HepG2 (cell line): Measurements from ENCODE around the gene USP35. TPM values are rescaled to one million over a fixed set of nuclear protein-coding genes. Genes with fewer than 3 reads are reported as not detected.
A peak's percentile ranks its signal among the peaks of the same experiment; 100 is the strongest.

Source experiments
- ATF1 ChIP-seq: IDR thresholded peaks from 2 replicates; pipeline ENCODE4 v1.6.1; 2016; ENCODE audit warnings: mild to moderate bottlenecking, control low read depth
- GLI4 ChIP-seq: sonication (generic); formaldehyde crosslinking; IDR thresholded peaks from 2 replicates; pipeline ENCODE4 v1.5.1; 2020; ENCODE audit warnings: missing genetic modification reagents, mild to moderate bottlenecking, moderate library complexity, borderline replicate concordance
- KLF15 ChIP-seq: sonication (generic); formaldehyde crosslinking; IDR thresholded peaks from 2 replicates; pipeline ENCODE4 v1.8.1; 2023; ENCODE audit warnings: borderline replicate concordance, mild to moderate bottlenecking, inconsistent platforms, missing genetic modification reagents, mixed read lengths
- NCOA5 ChIP-seq: sonication (generic); formaldehyde crosslinking; IDR thresholded peaks from 2 replicates; pipeline ENCODE4 v1.4.0; 2020; ENCODE audit warnings: missing genetic modification reagents
- TBP ChIP-seq: sonication (generic); formaldehyde crosslinking; IDR thresholded peaks from 2 replicates; pipeline ENCODE4 v1.5.0; 2020; ENCODE audit warnings: missing genetic modification reagents
- ZFP82 ChIP-seq: sonication (generic); formaldehyde crosslinking; IDR thresholded peaks from 2 replicates; pipeline ENCODE4 v1.5.1; 2020; ENCODE audit warnings: mild to moderate bottlenecking, missing genetic modification reagents, borderline replicate concordance
- ZMYM4 ChIP-seq: sonication (generic); formaldehyde crosslinking; IDR thresholded peaks from 2 replicates; pipeline ENCODE4 v1.8.1; 2023; ENCODE audit warnings: mild to moderate bottlenecking, missing genetic modification reagents
- ZNF143 ChIP-seq: sonication (generic); formaldehyde crosslinking; IDR thresholded peaks from 2 replicates; pipeline ENCODE4 v1.4.0; 2020; ENCODE audit warnings: missing genetic modification reagents
- ZNF296 ChIP-seq: sonication (generic); formaldehyde crosslinking; conservative IDR thresholded peaks from 2 replicates; pipeline ENCODE4 v1.5.0; 2020; ENCODE audit warnings: mild to moderate bottlenecking, missing genetic modification reagents
- ZNF34 ChIP-seq: sonication (generic); formaldehyde crosslinking; IDR thresholded peaks from 2 replicates; pipeline ENCODE4 v1.4.0; 2020; ENCODE audit warnings: mild to moderate bottlenecking, missing genetic modification reagents, borderline replicate concordance
- ZNF556 ChIP-seq: sonication (generic); formaldehyde crosslinking; IDR thresholded peaks from 2 replicates; pipeline ENCODE4 v1.4.0; 2020; ENCODE audit warnings: mild to moderate bottlenecking, missing genetic modification reagents, borderline replicate concordance
- polyA plus RNA-seq, 8 experiments: library from polyadenylated mRNA; depleted of rRNA in 3 of 8; stranded (reverse) in 7 of 8; unstranded in 1 of 8; fragments of >200 nt; fragmentation: Illumina TruSeq in 4 of 8; extraction: Trizol in 4 of 8; gene quantifications; 2 replicates each; pipeline versions ENCODE4 v1.2.1 to v1.2.3, GENCODE V29; 2011 to 2016; ENCODE audit warnings: low read depth in 4 of 8, missing spikeins in 1 of 8, mixed read lengths in 1 of 8; ENCODE audit not compliant: insufficient read depth in 1 of 8
- total RNA-seq, 5 experiments: library from RNA; depleted of rRNA; stranded (reverse); fragments of >200 nt; fragmentation: Illumina TruSeq; extraction: Trizol; gene quantifications; 2 replicates each; pipeline ENCODE4 v1.2.3, GENCODE V29; 2016; ENCODE audit warnings: low read depth in 1 of 5
- TF ChIP-seq, protein P1 (sequence below): IDR thresholded peaks from 2 replicates; pipeline ENCODE4 v1.6.1; 2016; ENCODE audit warnings: missing genetic modification reagents, missing compliant biosample characterization
- TF ChIP-seq, protein P2 (sequence below): sonication (generic); formaldehyde crosslinking; IDR thresholded peaks from 2 replicates; pipeline ENCODE4 v1.5.0; 2020; ENCODE audit warnings: mild to moderate bottlenecking, missing genetic modification reagents
- TF ChIP-seq, protein P3 (sequence below): sonication (generic); formaldehyde crosslinking; IDR thresholded peaks from 2 replicates; pipeline ENCODE4 v1.4.0; 2020; ENCODE audit warnings: missing genetic modification reagents, borderline replicate concordance
- TF ChIP-seq, protein P4 (sequence below): sonication (generic); formaldehyde crosslinking; IDR thresholded peaks from 2 replicates; pipeline ENCODE4 v1.5.0; 2020; ENCODE audit warnings: missing genetic modification reagents
- TF ChIP-seq, protein P5 (sequence below): sonication (generic); formaldehyde crosslinking; IDR thresholded peaks from 2 replicates; pipeline ENCODE4 v1.9.0; 2021; ENCODE audit warnings: missing genetic modification reagents, mild to moderate bottlenecking, borderline replicate concordance
- TF ChIP-seq, protein P6 (sequence below): sonication (generic); formaldehyde crosslinking; IDR thresholded peaks from 2 replicates; pipeline ENCODE4 v1.8.0; 2022; ENCODE audit warnings: missing genetic modification reagents, low read depth, mild to moderate bottlenecking, borderline replicate concordance

Gene USP35
- total and polyA plus RNA-seq, 2 of the 13 experiments (the other 11 are each of a cell fraction or from before 2014, with no cell fraction given), result 4.6 to 7.7 TPM

DNA sequence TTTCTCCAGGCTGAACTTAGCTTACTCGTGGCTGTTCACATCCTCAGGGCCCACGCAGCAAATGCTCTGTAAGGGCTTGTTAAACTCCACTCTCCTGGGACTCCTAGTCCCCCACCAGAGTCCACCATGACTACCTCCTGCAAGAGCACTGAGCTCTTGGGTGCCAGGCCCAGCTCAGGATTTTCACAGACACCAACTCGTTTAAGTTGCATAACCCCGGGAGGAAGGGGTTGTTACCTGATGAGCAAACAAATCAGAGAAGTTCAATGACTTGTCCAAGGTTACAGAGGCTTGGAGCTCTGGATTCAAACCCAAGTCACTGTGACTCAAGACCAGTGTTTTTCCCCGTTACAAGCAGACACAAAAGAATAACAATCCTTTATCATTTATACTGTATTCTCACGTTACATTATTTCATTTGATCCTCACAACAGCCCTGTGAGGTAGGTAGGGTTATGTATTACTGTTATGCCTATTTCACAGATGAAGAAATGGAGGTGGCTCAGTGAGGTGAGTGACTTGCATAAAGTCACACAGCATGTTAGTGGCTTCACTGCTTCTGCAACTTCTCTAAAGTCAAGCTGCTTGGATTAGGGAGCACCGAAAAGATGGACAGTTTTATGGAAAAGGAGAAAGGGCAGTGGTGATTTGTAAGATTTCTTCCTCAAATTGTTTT, 17.7 kb upstream of the USP35 start (continued):
- TF ChIP-seq, protein P1, sequence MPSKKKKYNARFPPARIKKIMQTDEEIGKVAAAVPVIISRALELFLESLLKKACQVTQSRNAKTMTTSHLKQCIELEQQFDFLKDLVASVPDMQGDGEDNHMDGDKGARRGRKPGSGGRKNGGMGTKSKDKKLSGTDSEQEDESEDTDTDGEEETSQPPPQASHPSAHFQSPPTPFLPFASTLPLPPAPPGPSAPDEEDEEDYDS, result no peak
- TF ChIP-seq ZNF143 (CRISPR knock-in tag) (peak; percentile 35), ZNF296 (CRISPR knock-in tag) (no peak), ATF1 (CRISPR knock-in tag) (no peak), TBP (no peak), GLI4 (CRISPR knock-in tag) (no peak), NCOA5 (CRISPR knock-in tag) (no peak), ZNF34 (CRISPR knock-in tag) (no peak), ZNF556 (CRISPR knock-in tag) (no peak), ZMYM4 (peak; percentile 56; the same call in 1 of the 2 replicates), KLF15 (CRISPR knock-in tag) (no peak), ZFP82 (CRISPR knock-in tag) (peak; percentile 41; the same call in 1 of the 2 replicates)
- TF ChIP-seq, protein P2, sequence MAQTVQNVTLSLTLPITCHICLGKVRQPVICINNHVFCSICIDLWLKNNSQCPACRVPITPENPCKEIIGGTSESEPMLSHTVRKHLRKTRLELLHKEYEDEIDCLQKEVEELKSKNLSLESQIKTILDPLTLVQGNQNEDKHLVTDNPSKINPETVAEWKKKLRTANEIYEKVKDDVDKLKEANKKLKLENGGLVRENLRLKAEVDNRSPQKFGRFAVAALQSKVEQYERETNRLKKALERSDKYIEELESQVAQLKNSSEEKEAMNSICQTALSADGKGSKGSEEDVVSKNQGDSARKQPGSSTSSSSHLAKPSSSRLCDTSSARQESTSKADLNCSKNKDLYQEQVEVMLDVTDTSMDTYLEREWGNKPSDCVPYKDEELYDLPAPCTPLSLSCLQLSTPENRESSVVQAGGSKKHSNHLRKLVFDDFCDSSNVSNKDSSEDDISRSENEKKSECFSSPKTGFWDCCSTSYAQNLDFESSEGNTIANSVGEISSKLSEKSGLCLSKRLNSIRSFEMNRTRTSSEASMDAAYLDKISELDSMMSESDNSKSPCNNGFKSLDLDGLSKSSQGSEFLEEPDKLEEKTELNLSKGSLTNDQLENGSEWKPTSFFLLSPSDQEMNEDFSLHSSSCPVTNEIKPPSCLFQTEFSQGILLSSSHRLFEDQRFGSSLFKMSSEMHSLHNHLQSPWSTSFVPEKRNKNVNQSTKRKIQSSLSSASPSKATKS (CRISPR knock-in tag), result no peak
- TF ChIP-seq, protein P3, sequence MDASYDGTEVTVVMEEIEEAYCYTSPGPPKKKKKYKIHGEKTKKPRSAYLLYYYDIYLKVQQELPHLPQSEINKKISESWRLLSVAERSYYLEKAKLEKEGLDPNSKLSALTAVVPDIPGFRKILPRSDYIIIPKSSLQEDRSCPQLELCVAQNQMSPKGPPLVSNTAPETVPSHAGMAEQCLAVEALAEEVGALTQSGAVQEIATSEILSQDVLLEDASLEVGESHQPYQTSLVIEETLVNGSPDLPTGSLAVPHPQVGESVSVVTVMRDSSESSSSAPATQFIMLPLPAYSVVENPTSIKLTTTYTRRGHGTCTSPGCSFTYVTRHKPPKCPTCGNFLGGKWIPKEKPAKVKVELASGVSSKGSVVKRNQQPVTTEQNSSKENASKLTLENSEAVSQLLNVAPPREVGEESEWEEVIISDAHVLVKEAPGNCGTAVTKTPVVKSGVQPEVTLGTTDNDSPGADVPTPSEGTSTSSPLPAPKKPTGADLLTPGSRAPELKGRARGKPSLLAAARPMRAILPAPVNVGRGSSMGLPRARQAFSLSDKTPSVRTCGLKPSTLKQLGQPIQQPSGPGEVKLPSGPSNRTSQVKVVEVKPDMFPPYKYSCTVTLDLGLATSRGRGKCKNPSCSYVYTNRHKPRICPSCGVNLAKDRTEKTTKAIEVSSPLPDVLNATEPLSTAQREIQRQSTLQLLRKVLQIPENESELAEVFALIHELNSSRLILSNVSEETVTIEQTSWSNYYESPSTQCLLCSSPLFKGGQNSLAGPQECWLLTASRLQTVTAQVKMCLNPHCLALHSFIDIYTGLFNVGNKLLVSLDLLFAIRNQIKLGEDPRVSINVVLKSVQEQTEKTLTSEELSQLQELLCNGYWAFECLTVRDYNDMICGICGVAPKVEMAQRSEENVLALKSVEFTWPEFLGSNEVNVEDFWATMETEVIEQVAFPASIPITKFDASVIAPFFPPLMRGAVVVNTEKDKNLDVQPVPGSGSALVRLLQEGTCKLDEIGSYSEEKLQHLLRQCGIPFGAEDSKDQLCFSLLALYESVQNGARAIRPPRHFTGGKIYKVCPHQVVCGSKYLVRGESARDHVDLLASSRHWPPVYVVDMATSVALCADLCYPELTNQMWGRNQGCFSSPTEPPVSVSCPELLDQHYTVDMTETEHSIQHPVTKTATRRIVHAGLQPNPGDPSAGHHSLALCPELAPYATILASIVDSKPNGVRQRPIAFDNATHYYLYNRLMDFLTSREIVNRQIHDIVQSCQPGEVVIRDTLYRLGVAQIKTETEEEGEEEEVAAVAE (CRISPR knock-in tag), result 0 out of 2 replicates have a peak, but pooled peaks have one; percentile 42
- TF ChIP-seq, protein P4, sequence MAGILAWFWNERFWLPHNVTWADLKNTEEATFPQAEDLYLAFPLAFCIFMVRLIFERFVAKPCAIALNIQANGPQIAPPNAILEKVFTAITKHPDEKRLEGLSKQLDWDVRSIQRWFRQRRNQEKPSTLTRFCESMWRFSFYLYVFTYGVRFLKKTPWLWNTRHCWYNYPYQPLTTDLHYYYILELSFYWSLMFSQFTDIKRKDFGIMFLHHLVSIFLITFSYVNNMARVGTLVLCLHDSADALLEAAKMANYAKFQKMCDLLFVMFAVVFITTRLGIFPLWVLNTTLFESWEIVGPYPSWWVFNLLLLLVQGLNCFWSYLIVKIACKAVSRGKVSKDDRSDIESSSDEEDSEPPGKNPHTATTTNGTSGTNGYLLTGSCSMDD (CRISPR knock-in tag), result no peak
- TF ChIP-seq, protein P5, sequence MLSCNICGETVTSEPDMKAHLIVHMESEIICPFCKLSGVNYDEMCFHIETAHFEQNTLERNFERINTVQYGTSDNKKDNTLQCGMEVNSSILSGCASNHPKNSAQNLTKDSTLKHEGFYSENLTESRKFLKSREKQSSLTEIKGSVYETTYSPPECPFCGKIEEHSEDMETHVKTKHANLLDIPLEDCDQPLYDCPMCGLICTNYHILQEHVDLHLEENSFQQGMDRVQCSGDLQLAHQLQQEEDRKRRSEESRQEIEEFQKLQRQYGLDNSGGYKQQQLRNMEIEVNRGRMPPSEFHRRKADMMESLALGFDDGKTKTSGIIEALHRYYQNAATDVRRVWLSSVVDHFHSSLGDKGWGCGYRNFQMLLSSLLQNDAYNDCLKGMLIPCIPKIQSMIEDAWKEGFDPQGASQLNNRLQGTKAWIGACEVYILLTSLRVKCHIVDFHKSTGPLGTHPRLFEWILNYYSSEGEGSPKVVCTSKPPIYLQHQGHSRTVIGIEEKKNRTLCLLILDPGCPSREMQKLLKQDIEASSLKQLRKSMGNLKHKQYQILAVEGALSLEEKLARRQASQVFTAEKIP (CRISPR knock-in tag), result no peak
- TF ChIP-seq, protein P6, sequence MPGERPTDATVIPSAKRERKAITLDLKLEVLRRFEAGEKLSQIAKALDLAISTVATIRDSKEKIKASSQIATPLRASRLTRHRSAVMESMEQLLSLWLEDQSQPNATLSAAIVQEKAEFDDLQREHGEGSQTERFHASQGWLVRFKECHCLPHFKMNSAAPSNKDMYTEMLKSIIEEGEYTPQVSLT (CRISPR knock-in tag), result no peak
